ENCODE data around the gene FAM193B.

DNA sequence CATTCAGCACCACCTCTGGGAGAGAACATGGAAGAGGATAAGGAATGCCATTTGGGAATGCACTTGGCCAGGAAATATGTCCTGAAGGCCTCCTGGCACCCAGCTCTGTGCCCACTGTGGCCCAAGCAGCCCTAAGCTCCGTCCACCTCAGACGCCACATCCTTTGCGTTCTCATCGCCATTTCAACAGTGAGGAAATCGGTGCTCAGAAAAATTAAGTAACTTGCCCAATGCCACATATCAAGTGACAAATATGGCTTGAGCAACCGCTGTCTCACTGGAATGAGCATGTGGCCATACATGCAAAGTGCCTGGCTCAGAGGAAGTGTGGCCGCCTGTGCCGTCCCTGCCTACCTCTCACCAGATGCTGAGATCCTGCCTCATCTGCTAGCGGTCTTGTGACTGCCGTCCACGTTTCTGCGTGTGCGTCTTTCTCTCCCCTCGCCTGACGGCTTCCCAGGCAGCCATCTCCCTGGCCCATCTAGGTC lies 43.8 kb downstream of the FAM193B start:
- TF ChIP-seq YY1 (IDR thresholded peaks at IDR 0.05) (no peak), GABPA (IDR thresholded peaks at IDR 0.05 in 1 of 2, conservative IDR thresholded peaks at IDR 0.05 in 1 of 2) (no peak), TAF1 (conservative IDR thresholded peaks at IDR 0.05) (no peak), JUND (IDR thresholded peaks at IDR 0.05) (no peak), RAD21 (IDR thresholded peaks at IDR 0.05) (no peak), HNF4A (conservative IDR thresholded peaks at IDR 0.05) (no peak)
- TF ChIP-seq, protein P1, sequence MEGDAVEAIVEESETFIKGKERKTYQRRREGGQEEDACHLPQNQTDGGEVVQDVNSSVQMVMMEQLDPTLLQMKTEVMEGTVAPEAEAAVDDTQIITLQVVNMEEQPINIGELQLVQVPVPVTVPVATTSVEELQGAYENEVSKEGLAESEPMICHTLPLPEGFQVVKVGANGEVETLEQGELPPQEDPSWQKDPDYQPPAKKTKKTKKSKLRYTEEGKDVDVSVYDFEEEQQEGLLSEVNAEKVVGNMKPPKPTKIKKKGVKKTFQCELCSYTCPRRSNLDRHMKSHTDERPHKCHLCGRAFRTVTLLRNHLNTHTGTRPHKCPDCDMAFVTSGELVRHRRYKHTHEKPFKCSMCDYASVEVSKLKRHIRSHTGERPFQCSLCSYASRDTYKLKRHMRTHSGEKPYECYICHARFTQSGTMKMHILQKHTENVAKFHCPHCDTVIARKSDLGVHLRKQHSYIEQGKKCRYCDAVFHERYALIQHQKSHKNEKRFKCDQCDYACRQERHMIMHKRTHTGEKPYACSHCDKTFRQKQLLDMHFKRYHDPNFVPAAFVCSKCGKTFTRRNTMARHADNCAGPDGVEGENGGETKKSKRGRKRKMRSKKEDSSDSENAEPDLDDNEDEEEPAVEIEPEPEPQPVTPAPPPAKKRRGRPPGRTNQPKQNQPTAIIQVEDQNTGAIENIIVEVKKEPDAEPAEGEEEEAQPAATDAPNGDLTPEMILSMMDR (IDR thresholded peaks at IDR 0.05; ENCODE audit: low read depth, low read length, missing input control) = no peak
- TF ChIP-seq, protein P2, sequence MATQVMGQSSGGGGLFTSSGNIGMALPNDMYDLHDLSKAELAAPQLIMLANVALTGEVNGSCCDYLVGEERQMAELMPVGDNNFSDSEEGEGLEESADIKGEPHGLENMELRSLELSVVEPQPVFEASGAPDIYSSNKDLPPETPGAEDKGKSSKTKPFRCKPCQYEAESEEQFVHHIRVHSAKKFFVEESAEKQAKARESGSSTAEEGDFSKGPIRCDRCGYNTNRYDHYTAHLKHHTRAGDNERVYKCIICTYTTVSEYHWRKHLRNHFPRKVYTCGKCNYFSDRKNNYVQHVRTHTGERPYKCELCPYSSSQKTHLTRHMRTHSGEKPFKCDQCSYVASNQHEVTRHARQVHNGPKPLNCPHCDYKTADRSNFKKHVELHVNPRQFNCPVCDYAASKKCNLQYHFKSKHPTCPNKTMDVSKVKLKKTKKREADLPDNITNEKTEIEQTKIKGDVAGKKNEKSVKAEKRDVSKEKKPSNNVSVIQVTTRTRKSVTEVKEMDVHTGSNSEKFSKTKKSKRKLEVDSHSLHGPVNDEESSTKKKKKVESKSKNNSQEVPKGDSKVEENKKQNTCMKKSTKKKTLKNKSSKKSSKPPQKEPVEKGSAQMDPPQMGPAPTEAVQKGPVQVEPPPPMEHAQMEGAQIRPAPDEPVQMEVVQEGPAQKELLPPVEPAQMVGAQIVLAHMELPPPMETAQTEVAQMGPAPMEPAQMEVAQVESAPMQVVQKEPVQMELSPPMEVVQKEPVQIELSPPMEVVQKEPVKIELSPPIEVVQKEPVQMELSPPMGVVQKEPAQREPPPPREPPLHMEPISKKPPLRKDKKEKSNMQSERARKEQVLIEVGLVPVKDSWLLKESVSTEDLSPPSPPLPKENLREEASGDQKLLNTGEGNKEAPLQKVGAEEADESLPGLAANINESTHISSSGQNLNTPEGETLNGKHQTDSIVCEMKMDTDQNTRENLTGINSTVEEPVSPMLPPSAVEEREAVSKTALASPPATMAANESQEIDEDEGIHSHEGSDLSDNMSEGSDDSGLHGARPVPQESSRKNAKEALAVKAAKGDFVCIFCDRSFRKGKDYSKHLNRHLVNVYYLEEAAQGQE (IDR thresholded peaks at IDR 0.05) = no peak
- TF ChIP-seq, protein P3, sequence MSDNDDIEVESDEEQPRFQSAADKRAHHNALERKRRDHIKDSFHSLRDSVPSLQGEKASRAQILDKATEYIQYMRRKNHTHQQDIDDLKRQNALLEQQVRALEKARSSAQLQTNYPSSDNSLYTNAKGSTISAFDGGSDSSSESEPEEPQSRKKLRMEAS (IDR thresholded peaks at IDR 0.05) = no peak
- TF ChIP-seq, protein P4, sequence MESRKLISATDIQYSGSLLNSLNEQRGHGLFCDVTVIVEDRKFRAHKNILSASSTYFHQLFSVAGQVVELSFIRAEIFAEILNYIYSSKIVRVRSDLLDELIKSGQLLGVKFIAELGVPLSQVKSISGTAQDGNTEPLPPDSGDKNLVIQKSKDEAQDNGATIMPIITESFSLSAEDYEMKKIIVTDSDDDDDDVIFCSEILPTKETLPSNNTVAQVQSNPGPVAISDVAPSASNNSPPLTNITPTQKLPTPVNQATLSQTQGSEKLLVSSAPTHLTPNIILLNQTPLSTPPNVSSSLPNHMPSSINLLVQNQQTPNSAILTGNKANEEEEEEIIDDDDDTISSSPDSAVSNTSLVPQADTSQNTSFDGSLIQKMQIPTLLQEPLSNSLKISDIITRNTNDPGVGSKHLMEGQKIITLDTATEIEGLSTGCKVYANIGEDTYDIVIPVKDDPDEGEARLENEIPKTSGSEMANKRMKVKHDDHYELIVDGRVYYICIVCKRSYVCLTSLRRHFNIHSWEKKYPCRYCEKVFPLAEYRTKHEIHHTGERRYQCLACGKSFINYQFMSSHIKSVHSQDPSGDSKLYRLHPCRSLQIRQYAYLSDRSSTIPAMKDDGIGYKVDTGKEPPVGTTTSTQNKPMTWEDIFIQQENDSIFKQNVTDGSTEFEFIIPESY (IDR thresholded peaks at IDR 0.05) = no peak
